HG02642 (cell line): ENCODE data around the gene GRIN2A.

Experiments used
- ATAC-seq: cut with Tn5 transposase; IDR thresholded peaks from one replicate; pipeline ENCODE4 v1.9.1; 2021; ENCODE audit warnings: mild to moderate bottlenecking; ENCODE audit not compliant: unreplicated experiment, poor library complexity

The GRIN2A gene

GRCh38 chr16:10182222-10183053 is at the start of gene GRIN2A:
TSS of gene GRIN2A (minus strand) at chr16:10182428. CDS start at chr16:10180411, 2,017 bp downstream.
- no peak for ATAC-seq

- ATAC-seq = no peak
These were observed 49.3 kb upstream of the GRIN2A start for GRCh38 chr16:10231563-10231962.

GRCh38 chr16:10228779-10229178 is 46.6 kb upstream of the GRIN2A start:
- ATAC-seq = no peak

- no peak for ATAC-seq
These were observed 44.7 kb upstream of the GRIN2A start for GRCh38 chr16:10226987-10227306.

- ATAC-seq = no peak
These were observed 44.1 kb upstream of the GRIN2A start for GRCh38 chr16:10226141-10226986.

- no peak for ATAC-seq
These were observed 43.4 kb upstream of the GRIN2A start for GRCh38 chr16:10225653-10226052.

GRCh38 chr16:10224850-10225249 is 42.6 kb upstream of the GRIN2A start:
- ATAC-seq = no peak

GRCh38 chr16:10220942-10221341 is 38.7 kb upstream of the GRIN2A start:
- no peak for ATAC-seq

GRCh38 chr16:10219742-10220141 is 37.5 kb upstream of the GRIN2A start:
- ATAC-seq = no peak

- ATAC-seq = no peak
These were observed 36.4 kb upstream of the GRIN2A start for GRCh38 chr16:10218490-10219206.

- ATAC-seq = no peak
These were observed 31.5 kb upstream of the GRIN2A start for GRCh38 chr16:10213748-10214147.

GRCh38 chr16:10210944-10211343 is 28.7 kb upstream of the GRIN2A start:
- no peak for ATAC-seq

- no peak for ATAC-seq
These were observed 24.6 kb upstream of the GRIN2A start for GRCh38 chr16:10206865-10207264.

- ATAC-seq = no peak
These were observed 24.0 kb upstream of the GRIN2A start for GRCh38 chr16:10206215-10206614.

- no peak for ATAC-seq
These were observed 23.5 kb upstream of the GRIN2A start for GRCh38 chr16:10205688-10206087.

GRCh38 chr16:10202649-10203048 is 20.4 kb upstream of the GRIN2A start:
- no peak for ATAC-seq

GRCh38 chr16:10200637-10201586 is 18.7 kb upstream of the GRIN2A start:
- no peak for ATAC-seq

- no peak for ATAC-seq
These were observed 14.8 kb upstream of the GRIN2A start for GRCh38 chr16:10196999-10197398.

GRCh38 chr16:10191096-10191495 is 8.9 kb upstream of the GRIN2A start:
- no peak for ATAC-seq

- no peak for ATAC-seq
These were observed 7.7 kb upstream of the GRIN2A start for GRCh38 chr16:10189861-10190390.
